HG02642 (cell line): ENCODE measurements around the gene NUPR1.
"Not testable (repeated sequence)": the region's sequence is repeated elsewhere in the genome, so short reads cannot be mapped to it uniquely, and the experiment has no call there.

Source experiments
- ATAC-seq: cut with Tn5 transposase; IDR thresholded peaks from one replicate; pipeline ENCODE4 v1.9.1; 2021; ENCODE audit warnings: mild to moderate bottlenecking; ENCODE audit not compliant: unreplicated experiment, poor library complexity

Gene NUPR1

GRCh38 chr16:28556914-28557320, 18.1 kb upstream of the NUPR1 start:
- ATAC-seq, result no peak

GRCh38 chr16:28555561-28555960, 16.8 kb upstream of the NUPR1 start:
- ATAC-seq, result no peak

- no peak for ATAC-seq
These were observed 16.1 kb upstream of the NUPR1 start for GRCh38 chr16:28554634-28555423.

GRCh38 chr16:28553776-28554633, 15.2 kb upstream of the NUPR1 start, which contains the start of gene SGF29:
TSS of gene SGF29 (plus strand) at chr16:28553920. CDS start at chr16:28581070, 27,150 bp downstream.
- ATAC-seq, result peak; percentile 91

GRCh38 chr16:28549301-28549899, 10.6 kb upstream of the NUPR1 start:
- ATAC-seq, result no peak

- ATAC-seq, result no peak
These were observed 9.6 kb upstream of the NUPR1 start for GRCh38 chr16:28548306-28548802.

GRCh38 chr16:28546626-28547025, 7.9 kb upstream of the NUPR1 start:
- no peak for ATAC-seq

GRCh38 chr16:28545964-28546363, 7.2 kb upstream of the NUPR1 start:
- not testable (repeated sequence) for ATAC-seq

- ATAC-seq, result no peak
These were observed 6.2 kb upstream of the NUPR1 start for GRCh38 chr16:28544998-28545397.

GRCh38 chr16:28543072-28543471, 4.3 kb upstream of the NUPR1 start:
- ATAC-seq, result no peak

GRCh38 chr16:28542646-28543045, 3.9 kb upstream of the NUPR1 start:
- ATAC-seq, result no peak

GRCh38 chr16:28540346-28540745, 1.6 kb upstream of the NUPR1 start:
- ATAC-seq, result no peak

- ATAC-seq, result no peak
These were observed 626 bp downstream of the NUPR1 start for GRCh38 chr16:28537964-28538732.

- no peak for ATAC-seq
These were observed 1.7 kb downstream of the NUPR1 start for GRCh38 chr16:28537076-28537475.

GRCh38 chr16:28534542-28535373, 4.0 kb downstream of the NUPR1 start:
- ATAC-seq, result no peak

- no peak for ATAC-seq
These were observed 5.7 kb downstream of the NUPR1 start for GRCh38 chr16:28532940-28533647.

- ATAC-seq, result no peak
These were observed 6.7 kb downstream of the NUPR1 start for GRCh38 chr16:28531777-28532744.
